HEK293 (cell line): ENCODE data around the gene SH3RF1.

Experiments used
- CTCF ChIA-PET: fragments of 350-600 bp; formaldehyde crosslinking; extraction: SDS; loops from one replicate; lab custom pipeline; 2021; ENCODE audit warnings: antibody characterized with exemption; lab: Yijun Ruan, JAX
- POLR2A ChIA-PET: fragments of 300-600 bp; formaldehyde crosslinking; extraction: SDS; loops from one replicate; lab custom pipeline; 2020; ENCODE audit warnings: antibody characterized with exemption, inconsistent platforms; lab: Yijun Ruan, JAX
- H3K27ac ChIP-seq: fragments of 200-500 bp; sonication (Bioruptor generic); 2 replicates; pipeline ENCODE4 v1.5.1; 2014; ENCODE audit warnings: low read depth, low read length, control low read depth, inconsistent platforms; ENCODE audit errors: extremely low read depth
- H3K36me3 ChIP-seq, 2 experiments: fragments of 200-500 bp in 1 of 2; sonication (Bioruptor generic) in 1 of 2; 1 replicate in 1 of 2; 2 replicates in 1 of 2; pipeline ENCODE4 v1.5.1; 2014 to 2017; ENCODE audit warnings: inconsistent platforms in 2 of 2, low read length in 2 of 2; ENCODE audit not compliant: control insufficient read depth in 2 of 2, insufficient read depth in 1 of 2
- H3K4me1 ChIP-seq: fragments of 200-500 bp; sonication (Bioruptor generic); 2 replicates; pipeline ENCODE4 v1.5.1; 2014; ENCODE audit warnings: mild to moderate bottlenecking, low read length, inconsistent platforms; ENCODE audit not compliant: control insufficient read depth, insufficient read depth
- H3K4me3 ChIP-seq: 2 replicates; pipeline ENCODE4 v1.5.1; 2011; ENCODE audit warnings: low read depth, mild to moderate bottlenecking, control low read depth, low read length, moderate library complexity
- H3K9me3 ChIP-seq: fragments of 200-500 bp; sonication (Bioruptor generic); 2 replicates; pipeline ENCODE4 v1.5.1; 2014; ENCODE audit warnings: low read depth, low read length, inconsistent platforms; ENCODE audit not compliant: control insufficient read depth, insufficient read depth
- ZBTB11 ChIP-seq: fragments of 450-650 bp; formaldehyde crosslinking; conservative IDR thresholded peaks from 2 replicates; pipeline ENCODE4 v1.5.1; 2016; ENCODE audit warnings: low read depth, missing biosample characterization, missing genetic modification characterization
- ZNF133 ChIP-seq: fragments of 450-650 bp; formaldehyde crosslinking; IDR thresholded peaks from 2 replicates; pipeline ENCODE4 v1.5.1; 2016; ENCODE audit warnings: missing biosample characterization, missing genetic modification characterization
- ZNF146 ChIP-seq: fragments of 450-650 bp; formaldehyde crosslinking; IDR thresholded peaks from 2 replicates; pipeline ENCODE4 v1.5.1; 2016; ENCODE audit warnings: missing biosample characterization, missing genetic modification characterization
- ZNF221 ChIP-seq: fragments of 450-650 bp; formaldehyde crosslinking; IDR thresholded peaks from 2 replicates; pipeline ENCODE4 v1.5.1; 2017; ENCODE audit warnings: missing biosample characterization, missing genetic modification characterization, borderline replicate concordance
- ZNF274 ChIP-seq, 2 experiments: fragments of 200-500 bp in 1 of 2; fragments of 450-650 bp in 1 of 2; sonication (Bioruptor generic) in 1 of 2; formaldehyde crosslinking in 1 of 2; IDR thresholded peaks; 2 replicates each; pipeline versions ENCODE4 v1.5.1 to v1.6.1; 2014 to 2016; ENCODE audit warnings: borderline replicate concordance in 1 of 2, inconsistent platforms in 1 of 2, low read length in 1 of 2, missing biosample characterization in 1 of 2, missing genetic modification characterization in 1 of 2
- ZNF280D ChIP-seq: fragments of 450-650 bp; formaldehyde crosslinking; IDR thresholded peaks from 2 replicates; pipeline ENCODE4 v1.5.1; 2016; ENCODE audit warnings: missing biosample characterization, missing genetic modification characterization
- ZNF302 ChIP-seq: fragments of 450-650 bp; formaldehyde crosslinking; IDR thresholded peaks from 2 replicates; pipeline ENCODE4 v1.5.1; 2016; ENCODE audit warnings: missing biosample characterization, missing genetic modification characterization, low read depth
- ZNF404 ChIP-seq: fragments of 450-650 bp; formaldehyde crosslinking; IDR thresholded peaks from 2 replicates; pipeline ENCODE4 v1.5.1; 2017; ENCODE audit warnings: missing biosample characterization, missing genetic modification characterization
- ZNF426 ChIP-seq: fragments of 450-650 bp; formaldehyde crosslinking; IDR thresholded peaks from 2 replicates; pipeline ENCODE4 v1.5.1; 2017; ENCODE audit warnings: missing biosample characterization, missing genetic modification characterization, mild to moderate bottlenecking, inconsistent platforms, moderate library complexity
- ZNF48 ChIP-seq: fragments of 450-650 bp; formaldehyde crosslinking; IDR thresholded peaks from 2 replicates; pipeline ENCODE4 v1.5.1; 2016; ENCODE audit warnings: missing biosample characterization, missing genetic modification characterization
- ZNF501 ChIP-seq: fragments of 450-650 bp; formaldehyde crosslinking; IDR thresholded peaks from 2 replicates; pipeline ENCODE4 v1.5.1; 2016; ENCODE audit warnings: missing biosample characterization, missing genetic modification characterization
- ZNF530 ChIP-seq: fragments of 450-650 bp; formaldehyde crosslinking; IDR thresholded peaks from 2 replicates; pipeline ENCODE4 v1.5.1; 2016; ENCODE audit warnings: low read depth, missing biosample characterization, missing genetic modification characterization
- ZNF561 ChIP-seq: fragments of 450-650 bp; IDR thresholded peaks from 2 replicates; pipeline ENCODE4 v1.5.1; 2018; ENCODE audit warnings: missing biosample characterization, missing genetic modification characterization, borderline replicate concordance
- ZNF585B ChIP-seq: fragments of 450-650 bp; formaldehyde crosslinking; IDR thresholded peaks from 2 replicates; pipeline ENCODE4 v1.5.1; 2016; ENCODE audit warnings: missing biosample characterization, missing genetic modification characterization
- ZNF610 ChIP-seq: fragments of 450-650 bp; formaldehyde crosslinking; IDR thresholded peaks from 2 replicates; pipeline ENCODE4 v1.5.1; 2016; ENCODE audit warnings: missing biosample characterization, missing genetic modification characterization, borderline replicate concordance
- ZNF626 ChIP-seq: fragments of 450-650 bp; sonication (Bioruptor Pico); formaldehyde crosslinking; IDR thresholded peaks from 2 replicates; pipeline ENCODE4 v1.5.1; 2018; ENCODE audit warnings: missing biosample characterization, missing genetic modification characterization, inconsistent platforms
- ZNF629 ChIP-seq: fragments of 450-650 bp; formaldehyde crosslinking; IDR thresholded peaks from 2 replicates; pipeline ENCODE4 v1.5.1; 2017; ENCODE audit warnings: missing biosample characterization, missing genetic modification characterization
- ZXDB ChIP-seq: fragments of 450-650 bp; formaldehyde crosslinking; IDR thresholded peaks from 2 replicates; pipeline ENCODE4 v1.5.1; 2016; ENCODE audit warnings: missing biosample characterization, missing genetic modification characterization
- TF ChIP-seq, protein P1 (sequence below): fragments of 450-650 bp; formaldehyde crosslinking; IDR thresholded peaks from 2 replicates; pipeline ENCODE4 v1.5.1; 2017; ENCODE audit warnings: missing biosample characterization, missing genetic modification characterization
- TF ChIP-seq, protein P2 (sequence below): fragments of 450-650 bp; formaldehyde crosslinking; IDR thresholded peaks from 2 replicates; pipeline ENCODE4 v1.5.1; 2017; ENCODE audit warnings: missing biosample characterization, missing genetic modification characterization

Gene SH3RF1

GRCh38 chr4:169212981-169213380, 57.8 kb downstream of the SH3RF1 start:
- POLR2A ChIA-PET, result no interaction called here

More at GRCh38 chr4:169212981-169213380, 57.8 kb downstream of the SH3RF1 start:
- CTCF ChIA-PET, result interaction anchor here (0.7 kb wide), 1 partner anchor 57 kb away, joined by 4 read pairs; no protein-coding TSS in a partner anchor
- Histone ChIP-seq H3K4me1 (no peaks in the 10 kb centered on the region; the same call in 1 of the 2 replicates), H3K9me3 (no peaks in the 10 kb centered on the region), H3K27ac (no peak overlapping the region), H3K36me3 (no peaks in the 10 kb centered on the region), H3K4me3 (no peak overlapping the region)
- TF ChIP-seq ZXDB (tag by site-specific recombination) (no peak), ZNF610 (tag by site-specific recombination) (no peak), ZNF221 (tag by site-specific recombination) (no peak), ZNF133 (tag by site-specific recombination) (no peak), ZNF561 (tag by site-specific recombination) (no peak), ZNF530 (tag by site-specific recombination) (no peak), ZNF274 (IDR thresholded peaks at IDR 0.05; ENCODE audit: low read length) (no peak), ZNF274 (tag by site-specific recombination; IDR thresholded peaks at IDR 0.05; ENCODE audit: borderline replicate concordance) (no peak), ZNF585B (tag by site-specific recombination) (no peak), ZNF426 (no peak), ZNF629 (no peak), ZNF48 (tag by site-specific recombination) (no peak), ZNF280D (tag by site-specific recombination) (no peak), ZNF146 (no peak), ZBTB11 (tag by site-specific recombination) (no peak), ZNF302 (tag by site-specific recombination) (no peak), ZNF626 (tag by site-specific recombination) (no peak), ZNF404 (tag by site-specific recombination) (no peak), ZNF501 (no peak)
- TF ChIP-seq, protein P1, sequence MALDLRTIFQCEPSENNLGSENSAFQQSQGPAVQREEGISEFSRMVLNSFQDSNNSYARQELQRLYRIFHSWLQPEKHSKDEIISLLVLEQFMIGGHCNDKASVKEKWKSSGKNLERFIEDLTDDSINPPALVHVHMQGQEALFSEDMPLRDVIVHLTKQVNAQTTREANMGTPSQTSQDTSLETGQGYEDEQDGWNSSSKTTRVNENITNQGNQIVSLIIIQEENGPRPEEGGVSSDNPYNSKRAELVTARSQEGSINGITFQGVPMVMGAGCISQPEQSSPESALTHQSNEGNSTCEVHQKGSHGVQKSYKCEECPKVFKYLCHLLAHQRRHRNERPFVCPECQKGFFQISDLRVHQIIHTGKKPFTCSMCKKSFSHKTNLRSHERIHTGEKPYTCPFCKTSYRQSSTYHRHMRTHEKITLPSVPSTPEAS (tag by site-specific recombination), result no peak
- TF ChIP-seq, protein P2, sequence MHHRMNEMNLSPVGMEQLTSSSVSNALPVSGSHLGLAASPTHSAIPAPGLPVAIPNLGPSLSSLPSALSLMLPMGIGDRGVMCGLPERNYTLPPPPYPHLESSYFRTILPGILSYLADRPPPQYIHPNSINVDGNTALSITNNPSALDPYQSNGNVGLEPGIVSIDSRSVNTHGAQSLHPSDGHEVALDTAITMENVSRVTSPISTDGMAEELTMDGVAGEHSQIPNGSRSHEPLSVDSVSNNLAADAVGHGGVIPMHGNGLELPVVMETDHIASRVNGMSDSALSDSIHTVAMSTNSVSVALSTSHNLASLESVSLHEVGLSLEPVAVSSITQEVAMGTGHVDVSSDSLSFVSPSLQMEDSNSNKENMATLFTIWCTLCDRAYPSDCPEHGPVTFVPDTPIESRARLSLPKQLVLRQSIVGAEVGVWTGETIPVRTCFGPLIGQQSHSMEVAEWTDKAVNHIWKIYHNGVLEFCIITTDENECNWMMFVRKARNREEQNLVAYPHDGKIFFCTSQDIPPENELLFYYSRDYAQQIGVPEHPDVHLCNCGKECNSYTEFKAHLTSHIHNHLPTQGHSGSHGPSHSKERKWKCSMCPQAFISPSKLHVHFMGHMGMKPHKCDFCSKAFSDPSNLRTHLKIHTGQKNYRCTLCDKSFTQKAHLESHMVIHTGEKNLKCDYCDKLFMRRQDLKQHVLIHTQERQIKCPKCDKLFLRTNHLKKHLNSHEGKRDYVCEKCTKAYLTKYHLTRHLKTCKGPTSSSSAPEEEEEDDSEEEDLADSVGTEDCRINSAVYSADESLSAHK (tag by site-specific recombination), result no peak
